Glutamatergic neuron (in vitro differentiated cells): ENCODE results near the gene BRSK2. TPM values are rescaled to one million over a fixed set of nuclear protein-coding genes. Genes with fewer than 3 reads are reported as not detected.

Experiments used
- DNase-seq: peaks from one replicate; pipeline ENCODE4 v3.0.0; 2022
- H3K27ac Mint-ChIP-seq: one replicate; pipeline ENCODE4 v1.8.0; 2020; ENCODE audit warnings: mild to moderate bottlenecking, mixed read lengths, inconsistent platforms; ENCODE audit not compliant: unreplicated experiment
- H3K27me3 Mint-ChIP-seq: one replicate; pipeline ENCODE4 v1.8.0; 2020; ENCODE audit warnings: mild to moderate bottlenecking, moderate library complexity, mixed read lengths, inconsistent platforms; ENCODE audit not compliant: unreplicated experiment
- H3K36me3 Mint-ChIP-seq: one replicate; pipeline ENCODE4 v1.8.0; 2020; ENCODE audit warnings: mild to moderate bottlenecking, mixed read lengths, inconsistent platforms; ENCODE audit not compliant: unreplicated experiment
- H3K4me1 Mint-ChIP-seq: one replicate; pipeline ENCODE4 v1.8.0; 2020; ENCODE audit warnings: mild to moderate bottlenecking, low read depth, mixed read lengths, inconsistent platforms; ENCODE audit not compliant: unreplicated experiment
- H3K4me3 Mint-ChIP-seq: one replicate; pipeline ENCODE4 v1.8.0; 2020; ENCODE audit warnings: mild to moderate bottlenecking, mixed read lengths, inconsistent platforms; ENCODE audit not compliant: unreplicated experiment
- H3K9me3 Mint-ChIP-seq: one replicate; pipeline ENCODE4 v1.8.0; 2020; ENCODE audit warnings: mild to moderate bottlenecking, moderate library complexity, mixed read lengths, inconsistent platforms; ENCODE audit not compliant: unreplicated experiment
- total RNA-seq: library from RNA; stranded (reverse); fragmentation: NEBNext Ultra II Directional; extraction: Animal tissue kit (Norgen Biotek cat#: 25700); gene quantifications from one replicate; pipeline ENCODE4 v1.2.1, GENCODE V29; 2021; ENCODE audit not compliant: unreplicated experiment
- TF ChIP-seq, protein P1 (sequence below): fragments of 200-600 bp; sonication (generic); IDR thresholded peaks from one replicate; pipeline ENCODE4 v1.5.0; 2021; ENCODE audit not compliant: partially characterized antibody, unreplicated experiment

Gene BRSK2
- total RNA-seq, 1 donor from 2014 or later, result 207 TPM

DNA sequence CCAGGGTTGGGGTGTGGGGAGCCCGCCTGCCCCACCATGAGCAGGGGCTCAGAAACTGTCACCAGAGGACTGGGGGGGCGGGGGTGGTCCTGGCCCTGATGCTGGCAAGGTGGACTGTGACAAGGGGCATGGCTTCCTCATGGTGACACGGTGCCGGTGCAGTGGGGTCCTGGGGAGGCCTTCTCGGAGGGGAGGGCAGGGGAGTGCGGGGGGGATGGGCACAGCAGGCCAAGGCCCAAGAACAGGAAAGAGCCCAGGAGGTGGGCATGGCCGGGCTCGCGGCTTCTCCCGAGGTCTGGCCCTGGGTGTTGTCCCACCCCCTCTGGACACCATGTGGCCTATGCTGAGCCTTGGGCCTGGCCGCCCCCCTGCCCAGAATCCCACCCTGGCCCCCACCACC lies 49.6 kb downstream of the BRSK2 start:
- Mint-ChIP-seq H3K9me3 (peaks cover 6% of the 10 kb centered on the region), H3K27me3 (peaks cover 6% of the 10 kb centered on the region), H3K36me3 (no peaks in the 10 kb centered on the region)

DNA sequence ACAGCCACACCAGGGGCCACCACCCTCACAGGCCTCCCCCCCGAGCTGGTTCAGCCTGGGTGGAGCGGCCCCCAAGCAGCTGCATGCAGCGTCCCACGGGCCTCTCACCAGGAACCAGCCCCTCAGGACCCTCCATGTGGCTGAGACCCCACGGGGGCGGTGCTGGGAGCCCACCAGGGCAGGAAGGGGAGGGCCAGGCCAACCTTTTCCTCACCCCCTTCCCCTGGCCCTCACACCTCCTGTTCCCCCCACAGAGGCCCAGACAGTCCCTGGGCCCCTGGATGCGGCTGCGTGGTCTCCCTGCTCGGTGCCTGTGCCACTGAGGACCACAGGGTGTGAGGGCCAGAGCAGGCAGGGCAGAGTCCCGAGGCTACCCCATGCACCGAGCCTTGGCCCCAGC lies 50.3 kb downstream of the BRSK2 start:
- Mint-ChIP-seq H3K36me3 (no peaks in the 10 kb centered on the region), H3K9me3 (peaks cover 6% of the 10 kb centered on the region), H3K27ac (no peak overlapping the region), H3K27me3 (peaks cover 2% of the 10 kb centered on the region), H3K4me1 (no peaks in the 10 kb centered on the region), H3K4me3 (no peak overlapping the region)
- no peak for DNase-seq
- TF ChIP-seq, protein P1, sequence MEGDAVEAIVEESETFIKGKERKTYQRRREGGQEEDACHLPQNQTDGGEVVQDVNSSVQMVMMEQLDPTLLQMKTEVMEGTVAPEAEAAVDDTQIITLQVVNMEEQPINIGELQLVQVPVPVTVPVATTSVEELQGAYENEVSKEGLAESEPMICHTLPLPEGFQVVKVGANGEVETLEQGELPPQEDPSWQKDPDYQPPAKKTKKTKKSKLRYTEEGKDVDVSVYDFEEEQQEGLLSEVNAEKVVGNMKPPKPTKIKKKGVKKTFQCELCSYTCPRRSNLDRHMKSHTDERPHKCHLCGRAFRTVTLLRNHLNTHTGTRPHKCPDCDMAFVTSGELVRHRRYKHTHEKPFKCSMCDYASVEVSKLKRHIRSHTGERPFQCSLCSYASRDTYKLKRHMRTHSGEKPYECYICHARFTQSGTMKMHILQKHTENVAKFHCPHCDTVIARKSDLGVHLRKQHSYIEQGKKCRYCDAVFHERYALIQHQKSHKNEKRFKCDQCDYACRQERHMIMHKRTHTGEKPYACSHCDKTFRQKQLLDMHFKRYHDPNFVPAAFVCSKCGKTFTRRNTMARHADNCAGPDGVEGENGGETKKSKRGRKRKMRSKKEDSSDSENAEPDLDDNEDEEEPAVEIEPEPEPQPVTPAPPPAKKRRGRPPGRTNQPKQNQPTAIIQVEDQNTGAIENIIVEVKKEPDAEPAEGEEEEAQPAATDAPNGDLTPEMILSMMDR, result no peak

More for the DNA sequence above, 49.6 kb downstream of the BRSK2 start:
- Mint-ChIP-seq H3K4me3 (no peak overlapping the region), H3K27ac (no peak overlapping the region), H3K4me1 (no peaks in the 10 kb centered on the region)
- DNase-seq, result no peak
- TF ChIP-seq, protein P1, result no peak

DNA sequence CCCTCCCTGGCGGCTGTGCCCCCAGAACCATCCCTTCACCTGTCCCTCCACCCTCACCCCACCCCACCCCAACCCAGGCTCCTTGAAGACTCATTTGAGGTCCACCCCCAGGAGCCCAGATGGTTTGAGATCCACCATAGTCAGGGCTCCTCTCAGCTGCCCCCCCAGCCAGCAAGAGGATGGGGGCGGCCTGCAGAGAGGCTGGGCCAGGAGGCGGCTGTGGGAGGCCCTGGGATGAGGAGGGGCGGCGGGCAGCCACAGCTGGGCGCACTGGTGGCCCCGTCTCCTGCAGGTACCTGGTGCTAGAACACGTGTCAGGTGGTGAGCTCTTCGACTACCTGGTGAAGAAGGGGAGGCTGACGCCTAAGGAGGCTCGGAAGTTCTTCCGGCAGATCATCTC lies 50.8 kb downstream of the BRSK2 start:
- H3K4me3 Mint-ChIP-seq, result no peak overlapping the region
- H3K36me3 Mint-ChIP-seq, result no peaks in the 10 kb centered on the region
- no peaks in the 10 kb centered on the region for H3K4me1 Mint-ChIP-seq
- H3K9me3 Mint-ChIP-seq, result peaks cover 6% of the 10 kb centered on the region
- no peak overlapping the region for H3K27ac Mint-ChIP-seq
- TF ChIP-seq, protein P1, result no peak
- H3K27me3 Mint-ChIP-seq, result peaks cover 2% of the 10 kb centered on the region
- no peak for DNase-seq

DNA sequence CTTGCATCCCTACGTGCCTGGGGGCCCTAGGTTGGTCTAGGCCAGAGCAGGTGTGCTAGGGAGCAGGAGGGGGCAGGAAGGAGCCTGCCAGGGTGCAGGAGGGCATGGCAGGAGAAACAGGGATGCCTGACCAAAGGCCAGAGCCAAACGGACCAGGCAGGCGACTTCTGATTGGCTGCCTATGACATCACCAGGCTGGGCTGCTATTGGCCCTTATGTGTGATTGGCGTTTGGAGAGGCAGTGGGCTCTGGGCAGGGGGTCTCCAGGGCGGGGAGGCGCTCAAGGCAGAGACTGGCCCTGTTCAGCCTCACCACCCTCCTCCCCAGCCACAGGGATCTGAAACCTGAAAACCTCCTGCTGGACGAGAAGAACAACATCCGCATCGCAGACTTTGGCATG lies 52.4 kb downstream of the BRSK2 start:
- Mint-ChIP-seq H3K27ac (peak overlapping the region; percentile 52), H3K27me3 (peaks cover 2% of the 10 kb centered on the region)
- peak; percentile 55 for DNase-seq

DNA sequence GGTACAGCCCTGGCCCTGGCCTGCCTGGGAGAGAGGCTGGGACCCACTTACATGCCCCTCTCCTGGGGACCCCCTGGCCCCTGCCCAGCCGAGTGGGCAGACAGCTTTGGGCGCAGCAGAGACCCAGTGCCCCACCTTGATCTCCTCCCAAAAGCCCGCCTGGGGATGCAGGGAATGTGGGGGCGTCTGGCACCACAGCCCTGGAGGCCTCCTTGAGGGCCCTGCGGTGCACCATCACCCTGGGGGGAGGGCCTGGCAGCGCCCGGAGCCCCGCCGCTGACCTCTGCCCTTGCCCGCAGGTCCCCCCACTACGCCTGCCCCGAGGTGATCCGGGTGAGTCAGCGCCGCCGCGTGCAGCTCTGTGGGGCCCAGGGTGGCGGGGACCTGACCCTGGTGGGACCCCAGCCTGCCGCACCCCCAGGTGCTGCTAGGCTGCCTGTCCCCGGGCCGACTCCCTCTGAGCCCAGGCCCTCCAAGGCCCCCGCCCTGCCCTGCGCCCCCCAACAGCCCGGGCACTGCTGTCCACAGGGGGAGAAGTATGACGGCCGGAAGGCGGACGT lies 53.2 kb downstream of the BRSK2 start:
- no peak for DNase-seq
- H3K27me3 Mint-ChIP-seq, result peaks cover 2% of the 10 kb centered on the region
- TF ChIP-seq, protein P1, result no peak
- H3K4me1 Mint-ChIP-seq, result no peaks in the 10 kb centered on the region
- peaks cover 6% of the 10 kb centered on the region for H3K9me3 Mint-ChIP-seq
- H3K36me3 Mint-ChIP-seq, result no peaks in the 10 kb centered on the region
- H3K4me3 Mint-ChIP-seq, result no peak overlapping the region
- H3K27ac Mint-ChIP-seq, result no peak overlapping the region

More for the DNA sequence above, 52.4 kb downstream of the BRSK2 start:
- TF ChIP-seq, protein P1, result no peak
- Mint-ChIP-seq H3K4me1 (no peaks in the 10 kb centered on the region), H3K36me3 (no peaks in the 10 kb centered on the region), H3K9me3 (peaks cover 3% of the 10 kb centered on the region), H3K4me3 (no peak overlapping the region)
